ENCODE data around the gene LYPLAL1. TPM values are rescaled to one million over a fixed set of nuclear protein-coding genes. Genes with fewer than 3 reads are reported as not detected.
"Not testable (repeated sequence)": the region's sequence is repeated elsewhere in the genome, so short reads cannot be mapped to it uniquely, and the experiment has no call there.

The LYPLAL1 gene
- total RNA-seq, 1 experiment from 2014 or later: 21.5 TPM

DNA sequence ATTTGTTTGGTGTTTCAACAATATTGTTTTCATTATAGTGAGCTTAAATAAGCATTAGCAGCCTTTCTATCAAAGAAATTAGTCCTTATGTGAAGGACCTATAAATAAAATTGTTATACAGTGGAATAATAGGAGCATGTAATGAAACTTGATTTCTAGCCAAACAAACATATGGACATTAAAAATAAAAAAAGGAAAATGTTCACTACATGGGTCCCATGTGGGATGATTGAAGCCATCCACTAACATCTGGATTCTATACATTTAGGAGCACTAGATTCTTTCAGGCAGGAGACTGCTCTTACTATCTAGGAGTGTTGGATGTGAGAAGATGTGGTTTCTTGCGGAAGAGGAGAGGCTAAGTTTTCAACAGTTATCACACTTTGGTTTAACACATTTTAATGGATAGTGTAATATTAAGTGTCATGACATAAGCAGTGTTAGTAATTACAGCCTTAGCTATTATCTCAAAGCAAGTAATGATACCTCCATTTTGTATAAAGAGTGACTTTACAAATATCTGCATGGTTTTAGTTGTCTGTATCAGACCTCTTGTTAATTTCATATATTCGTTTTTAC is 62.3 kb downstream of the LYPLAL1 start:
- no peak overlapping the region for H3K4me3 ChIP-seq
- no peaks in the 10 kb centered on the region for H3K27me3 ChIP-seq
- H3K9me3 ChIP-seq: no peaks in the 10 kb centered on the region
- H3K36me3 ChIP-seq: 0 out of 2 replicates have a peak, but pooled peaks cover 2% of the 10 kb centered on the region
- DNase-seq: no peak

- no peak for DNase-seq
- H3K4me3 ChIP-seq: no peak overlapping the region
- no peaks in the 10 kb centered on the region for H3K27me3 ChIP-seq
- H3K36me3 ChIP-seq: 0 out of 2 replicates have a peak, but pooled peaks cover 2% of the 10 kb centered on the region
- no peaks in the 10 kb centered on the region for H3K9me3 ChIP-seq
Measured at GRCh38 chr1:219236933-219237610, 63.4 kb downstream of the LYPLAL1 start.

DNA sequence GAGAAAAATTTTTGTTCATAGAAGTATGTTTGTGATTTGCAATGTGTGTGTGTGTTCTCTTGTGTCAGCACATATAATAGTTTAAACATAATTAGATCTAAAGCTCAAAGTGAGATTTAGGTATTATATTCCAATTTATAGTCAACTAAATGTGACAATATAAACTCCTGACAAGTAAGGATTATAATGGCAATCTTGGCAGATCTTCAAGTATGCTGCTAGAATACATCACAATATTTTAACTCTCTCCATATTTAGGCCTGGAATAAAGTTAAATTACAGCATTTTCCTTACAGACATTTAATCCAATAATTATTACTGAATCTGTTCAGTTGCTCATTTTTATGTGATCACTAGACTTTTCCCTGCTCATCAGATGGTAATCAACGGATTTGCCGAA is 65.8 kb downstream of the LYPLAL1 start:
- DNase-seq: no peak
- H3K36me3 ChIP-seq: no peaks in the 10 kb centered on the region
- no peaks in the 10 kb centered on the region for H3K9me3 ChIP-seq
- no peaks in the 10 kb centered on the region for H3K27me3 ChIP-seq
- H3K4me3 ChIP-seq: no peak overlapping the region

GRCh38 chr1:219244864-219245263 is 71.2 kb downstream of the LYPLAL1 start:
- Histone ChIP-seq H3K27me3 (no peaks in the 10 kb centered on the region), H3K9me3 (no peaks in the 10 kb centered on the region), H3K4me3 (no peak overlapping the region), H3K36me3 (no peaks in the 10 kb centered on the region)
- no peak for DNase-seq

DNA sequence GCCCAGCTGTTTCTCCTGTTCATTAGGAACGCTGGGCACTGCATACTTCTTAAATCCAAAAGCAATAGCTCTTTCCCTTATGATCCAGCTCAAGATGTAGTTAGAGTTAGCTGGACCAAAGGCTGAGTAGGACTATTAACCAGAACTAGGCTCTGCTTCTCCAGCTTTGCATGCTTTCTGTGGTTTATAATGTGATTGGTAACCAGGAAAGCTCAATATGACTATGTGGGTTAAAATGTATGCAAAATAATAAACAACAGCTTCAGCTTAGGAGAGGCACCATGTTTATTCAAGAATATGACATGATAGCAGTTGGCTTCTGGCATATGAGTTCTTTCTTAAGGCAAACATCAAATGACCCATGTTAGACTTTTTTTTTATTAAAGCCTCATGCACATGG is 73.8 kb downstream of the LYPLAL1 start:
- H3K27me3 ChIP-seq: no peaks in the 10 kb centered on the region
- no peak for DNase-seq
- H3K36me3 ChIP-seq: no peaks in the 10 kb centered on the region
- H3K9me3 ChIP-seq: 0 out of 2 replicates have a peak, but pooled peaks cover 4% of the 10 kb centered on the region
- H3K4me3 ChIP-seq: no peak overlapping the region

DNA sequence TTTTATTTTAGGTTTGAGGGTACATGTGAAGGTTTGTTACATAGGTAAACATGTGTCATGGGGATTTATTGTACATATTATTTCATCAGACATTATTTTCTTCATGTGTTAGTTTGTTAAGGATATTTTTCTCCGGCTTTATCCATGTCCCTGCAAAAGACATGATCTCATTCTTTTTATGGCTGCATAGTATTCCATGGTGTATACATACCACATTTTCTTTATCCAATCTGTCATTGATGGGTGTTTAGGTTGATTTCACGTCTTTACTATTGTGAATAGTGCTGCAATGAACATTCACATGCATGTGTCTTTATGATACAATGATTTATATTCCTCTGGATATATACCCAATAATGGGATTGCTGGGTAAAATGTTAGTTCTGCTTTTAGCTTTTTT is 76.8 kb downstream of the LYPLAL1 start:
- DNase-seq, H3K4me3 ChIP-seq, H3K27me3 ChIP-seq, H3K36me3 ChIP-seq: not testable (repeated sequence)
- H3K9me3 ChIP-seq: peaks cover 11% of the 10 kb centered on the region

- Histone ChIP-seq H3K36me3 (no peaks in the 10 kb centered on the region), H3K4me3 (no peak overlapping the region), H3K27me3 (no peaks in the 10 kb centered on the region), H3K9me3 (peaks cover 16% of the 10 kb centered on the region)
- DNase-seq: no peak
Measured at GRCh38 chr1:219257751-219258150, 84.1 kb downstream of the LYPLAL1 start.

GRCh38 chr1:219261454-219261853 is 87.8 kb downstream of the LYPLAL1 start:
- DNase-seq: no peak
- Histone ChIP-seq H3K27me3 (no peaks in the 10 kb centered on the region), H3K36me3 (no peaks in the 10 kb centered on the region), H3K9me3 (peaks cover 11% of the 10 kb centered on the region), H3K4me3 (no peak overlapping the region)
